ENCODE data around the gene ZNF280D.

DNA sequence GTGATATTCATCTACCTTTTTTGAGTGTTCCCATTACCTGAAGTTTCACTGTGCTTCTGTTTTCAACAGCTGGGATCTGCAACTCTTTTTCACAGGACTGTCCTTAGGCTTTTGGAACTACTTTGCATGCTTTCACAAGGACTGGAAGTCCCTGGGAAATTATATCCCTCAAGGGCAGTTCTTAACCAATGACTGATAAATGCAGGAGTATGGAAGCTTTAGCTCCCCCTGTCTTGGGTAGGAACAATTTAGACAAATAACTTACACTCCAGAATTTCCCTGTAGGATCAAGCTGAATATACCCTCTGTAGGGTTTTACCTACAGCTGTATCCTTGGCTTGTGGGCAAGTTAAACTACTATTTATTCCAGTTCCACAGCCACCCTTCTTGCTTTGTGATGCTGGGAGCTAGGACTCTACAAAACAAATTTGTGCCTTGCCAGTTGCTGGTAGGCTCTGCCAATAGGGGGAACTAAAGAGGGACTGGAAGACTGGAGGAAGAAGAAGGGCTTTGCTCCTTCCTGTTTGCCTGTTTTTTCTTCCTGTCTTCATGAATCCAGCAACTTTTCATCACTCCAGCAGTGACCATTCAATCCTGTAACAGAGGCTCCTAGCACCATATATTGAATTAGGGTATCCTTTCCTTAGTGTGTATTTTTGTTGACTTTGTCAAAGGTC is 6.8 kb upstream of the ZNF280D start:
- TF ChIP-seq PAX5 (IDR thresholded peaks at IDR 0.05; ENCODE audit: insufficient read depth, low read length, severe bottlenecking) (no peak), POLR2A (IDR thresholded peaks at IDR 0.05; ENCODE audit: low read depth, low read length) (no peak), POLR2AphosphoS5 (IDR thresholded peaks at IDR 0.05; ENCODE audit: low read depth, low read length) (no peak), TAF1 (IDR thresholded peaks at IDR 0.05; ENCODE audit: low read depth, low read length) (no peak)
